WTC11 (cell line): ENCODE measurements around the gene SIGMAR1. TPM values are rescaled to one million over a fixed set of nuclear protein-coding genes. Genes with fewer than 3 reads are reported as not detected.
"Not testable (repeated sequence)": the region's sequence is repeated elsewhere in the genome, so short reads cannot be mapped to it uniquely, and the experiment has no call there.

Source experiments
- ATAC-seq: fragments of 200-7000 bp; cut with Tn5 transposase; 2 replicates; pipeline ENCODE4 v1.10.0; 2021; ENCODE audit warnings: mild to moderate bottlenecking, moderate library complexity
- CTCF ChIA-PET: fragments of 300-600 bp; sonication (Branson Sonifier 250); formaldehyde crosslinking; loops from one replicate; lab custom pipeline; 2021; ENCODE audit warnings: antibody characterized with exemption; lab: Charles Lee
- POLR2A ChIA-PET: fragments of 350-600 bp; sonication (Branson Sonifier 250); formaldehyde crosslinking; loops from one replicate; lab custom pipeline; 2021; ENCODE audit warnings: antibody characterized with exemption; lab: Charles Lee
- DNase-seq: peaks from one replicate; pipeline ENCODE4 v3.0.0; 2021; ENCODE audit warnings: low spot score
- H3K27ac Mint-ChIP-seq: 2 replicates; pipeline ENCODE4 v1.8.0; 2021; ENCODE audit warnings: mixed read lengths
- H3K27me3 Mint-ChIP-seq: 2 replicates; pipeline ENCODE4 v1.8.0; 2021; ENCODE audit warnings: low read depth, mild to moderate bottlenecking, moderate library complexity, mixed read lengths
- H3K36me3 Mint-ChIP-seq: 2 replicates; pipeline ENCODE4 v1.8.0; 2021; ENCODE audit warnings: mixed read lengths
- H3K4me1 Mint-ChIP-seq: 2 replicates; pipeline ENCODE4 v1.8.0; 2022; ENCODE audit warnings: mixed read lengths
- H3K4me3 Mint-ChIP-seq: 2 replicates; pipeline ENCODE4 v1.8.0; 2021; ENCODE audit warnings: mild to moderate bottlenecking, moderate library complexity, mixed read lengths
- H3K9me3 Mint-ChIP-seq: 2 replicates; pipeline ENCODE4 v1.8.0; 2021; ENCODE audit warnings: mixed read lengths
- CBFB ChIP-seq: sonication (generic); formaldehyde crosslinking; IDR thresholded peaks from 2 replicates; pipeline ENCODE4 v1.8.1; 2022; ENCODE audit warnings: mild to moderate bottlenecking, low read depth, missing genetic modification reagents
- CDX4 ChIP-seq: fragments of 250-450 bp; sonication (Bioruptor Pico); IDR thresholded peaks from 2 replicates; pipeline ENCODE4 v1.9.0; 2021; ENCODE audit warnings: moderate library complexity, mild to moderate bottlenecking, inconsistent platforms, borderline replicate concordance
- CREB1 ChIP-seq: sonication (generic); formaldehyde crosslinking; IDR thresholded peaks from 2 replicates; pipeline ENCODE4 v1.8.0; 2023; ENCODE audit warnings: mild to moderate bottlenecking, missing genetic modification reagents
- ELF4 ChIP-seq: sonication (generic); formaldehyde crosslinking; IDR thresholded peaks from 2 replicates; pipeline ENCODE4 v1.8.1; 2022; ENCODE audit warnings: low read depth, mild to moderate bottlenecking, moderate library complexity, missing genetic modification reagents
- ETV6 ChIP-seq: sonication (generic); formaldehyde crosslinking; IDR thresholded peaks from 2 replicates; pipeline ENCODE4 v1.8.1; 2022; ENCODE audit warnings: mild to moderate bottlenecking, missing genetic modification reagents
- GRHL2 ChIP-seq: fragments of 250-450 bp; sonication (Bioruptor Pico); IDR thresholded peaks from 2 replicates; pipeline ENCODE4 v1.8.0; 2022; ENCODE audit warnings: mild to moderate bottlenecking, moderate library complexity; ENCODE audit not compliant: insufficient replicate concordance, severe bottlenecking
- MXD4 ChIP-seq: fragments of 250-450 bp; sonication (Bioruptor Pico); IDR thresholded peaks from 2 replicates; pipeline ENCODE4 v1.8.0; 2021; ENCODE audit warnings: mild to moderate bottlenecking, moderate library complexity, borderline replicate concordance
- MYBL2 ChIP-seq: sonication (generic); formaldehyde crosslinking; IDR thresholded peaks from 2 replicates; pipeline ENCODE4 v1.8.1; 2023; ENCODE audit warnings: mild to moderate bottlenecking, moderate library complexity, missing genetic modification reagents
- NR2C2 ChIP-seq: sonication (generic); formaldehyde crosslinking; IDR thresholded peaks from 2 replicates; pipeline ENCODE4 v1.8.0; 2022; ENCODE audit warnings: mild to moderate bottlenecking, missing genetic modification reagents
- TEAD1 ChIP-seq: sonication (generic); formaldehyde crosslinking; IDR thresholded peaks from 2 replicates; pipeline ENCODE4 v1.8.0; 2022; ENCODE audit warnings: mild to moderate bottlenecking, missing genetic modification reagents
- ZNF396 ChIP-seq: fragments of 250-450 bp; sonication (Bioruptor Pico); IDR thresholded peaks from 2 replicates; pipeline ENCODE4 v1.8.0; 2021; ENCODE audit warnings: mild to moderate bottlenecking, moderate library complexity, borderline replicate concordance
- ZNF416 ChIP-seq: fragments of 250-450 bp; sonication (Bioruptor Pico); IDR thresholded peaks from 2 replicates; pipeline ENCODE4 v1.9.0; 2021; ENCODE audit warnings: mild to moderate bottlenecking, inconsistent platforms
- ZNF423 ChIP-seq: fragments of 250-450 bp; sonication (Bioruptor Pico); IDR thresholded peaks from 2 replicates; pipeline ENCODE4 v2.1.2; 2022; ENCODE audit warnings: mild to moderate bottlenecking, moderate library complexity
- ZSCAN18 ChIP-seq: fragments of 250-450 bp; sonication (Bioruptor Pico); IDR thresholded peaks from 2 replicates; pipeline ENCODE4 v2.1.2; 2022; ENCODE audit warnings: mild to moderate bottlenecking, moderate library complexity
- total RNA-seq: library from RNA; stranded (reverse); gene quantifications from 3 replicates; pipeline ENCODE4 v1.2.3, GENCODE V29; 2021
- TF ChIP-seq, protein P1 (sequence below): sonication (generic); formaldehyde crosslinking; IDR thresholded peaks from 2 replicates; pipeline ENCODE4 v1.8.0; 2023; ENCODE audit warnings: missing genetic modification reagents, mild to moderate bottlenecking, borderline replicate concordance
- TF ChIP-seq, protein P2 (sequence below): fragments of 250-450 bp; sonication (Bioruptor Pico); IDR thresholded peaks from 2 replicates; pipeline ENCODE4 v1.9.0; 2021; ENCODE audit warnings: mild to moderate bottlenecking, borderline replicate concordance
- TF ChIP-seq, protein P3 (sequence below): sonication (generic); formaldehyde crosslinking; IDR thresholded peaks from 2 replicates; pipeline ENCODE4 v1.8.1; 2023; ENCODE audit warnings: mild to moderate bottlenecking, missing genetic modification reagents, borderline replicate concordance

SIGMAR1 gene
- total RNA-seq, 1 experiment from 2014 or later: 108 TPM

DNA sequence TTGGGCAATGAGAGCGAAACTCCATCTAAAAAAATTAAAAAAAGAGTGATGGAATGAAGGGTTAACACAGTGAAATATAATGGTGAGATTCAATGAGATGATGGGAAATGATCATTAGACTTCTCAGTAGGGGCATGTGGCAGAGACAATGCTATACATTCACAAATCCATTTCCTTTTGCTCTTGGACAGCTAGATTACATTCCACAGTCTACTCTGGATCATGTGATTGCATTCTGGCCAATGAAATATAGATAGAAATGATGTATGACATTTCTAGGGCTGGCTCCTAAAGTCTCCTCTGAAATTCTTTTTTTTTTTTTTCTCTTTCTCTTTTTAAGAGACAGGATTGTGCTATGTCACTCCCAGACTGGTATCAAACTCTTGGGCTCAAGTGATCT lies 5.1 kb upstream of the SIGMAR1 start:
- ChIA-PET POLR2A (interaction anchor here (0.5 to 1.3 kb wide), 2 partner anchors 9 to 480 kb away, joined by 4 to 6 read pairs; no protein-coding TSS in a partner anchor), CTCF (interaction anchor here (0.6 to 3.2 kb wide), 4 partner anchors 9 to 59 kb away, joined by 3 to 19 read pairs (median 6); no protein-coding TSS in a partner anchor)
- H3K9me3 Mint-ChIP-seq: no peaks in the 10 kb centered on the region
- no peaks in the 10 kb centered on the region for H3K36me3 Mint-ChIP-seq
- H3K27ac Mint-ChIP-seq: no peak overlapping the region
- peaks cover 40% of the 10 kb centered on the region for H3K4me1 Mint-ChIP-seq
- ATAC-seq (no peak), DNase-seq (no peak)
- H3K27me3 Mint-ChIP-seq: no peaks in the 10 kb centered on the region
- H3K4me3 Mint-ChIP-seq: no peak overlapping the region
- TF ChIP-seq CREB1 (CRISPR knock-in tag): no peak
- TF ChIP-seq MXD4: no peak
- no peak for TF ChIP-seq ETV6 (CRISPR knock-in tag)
- TF ChIP-seq, protein P1, sequence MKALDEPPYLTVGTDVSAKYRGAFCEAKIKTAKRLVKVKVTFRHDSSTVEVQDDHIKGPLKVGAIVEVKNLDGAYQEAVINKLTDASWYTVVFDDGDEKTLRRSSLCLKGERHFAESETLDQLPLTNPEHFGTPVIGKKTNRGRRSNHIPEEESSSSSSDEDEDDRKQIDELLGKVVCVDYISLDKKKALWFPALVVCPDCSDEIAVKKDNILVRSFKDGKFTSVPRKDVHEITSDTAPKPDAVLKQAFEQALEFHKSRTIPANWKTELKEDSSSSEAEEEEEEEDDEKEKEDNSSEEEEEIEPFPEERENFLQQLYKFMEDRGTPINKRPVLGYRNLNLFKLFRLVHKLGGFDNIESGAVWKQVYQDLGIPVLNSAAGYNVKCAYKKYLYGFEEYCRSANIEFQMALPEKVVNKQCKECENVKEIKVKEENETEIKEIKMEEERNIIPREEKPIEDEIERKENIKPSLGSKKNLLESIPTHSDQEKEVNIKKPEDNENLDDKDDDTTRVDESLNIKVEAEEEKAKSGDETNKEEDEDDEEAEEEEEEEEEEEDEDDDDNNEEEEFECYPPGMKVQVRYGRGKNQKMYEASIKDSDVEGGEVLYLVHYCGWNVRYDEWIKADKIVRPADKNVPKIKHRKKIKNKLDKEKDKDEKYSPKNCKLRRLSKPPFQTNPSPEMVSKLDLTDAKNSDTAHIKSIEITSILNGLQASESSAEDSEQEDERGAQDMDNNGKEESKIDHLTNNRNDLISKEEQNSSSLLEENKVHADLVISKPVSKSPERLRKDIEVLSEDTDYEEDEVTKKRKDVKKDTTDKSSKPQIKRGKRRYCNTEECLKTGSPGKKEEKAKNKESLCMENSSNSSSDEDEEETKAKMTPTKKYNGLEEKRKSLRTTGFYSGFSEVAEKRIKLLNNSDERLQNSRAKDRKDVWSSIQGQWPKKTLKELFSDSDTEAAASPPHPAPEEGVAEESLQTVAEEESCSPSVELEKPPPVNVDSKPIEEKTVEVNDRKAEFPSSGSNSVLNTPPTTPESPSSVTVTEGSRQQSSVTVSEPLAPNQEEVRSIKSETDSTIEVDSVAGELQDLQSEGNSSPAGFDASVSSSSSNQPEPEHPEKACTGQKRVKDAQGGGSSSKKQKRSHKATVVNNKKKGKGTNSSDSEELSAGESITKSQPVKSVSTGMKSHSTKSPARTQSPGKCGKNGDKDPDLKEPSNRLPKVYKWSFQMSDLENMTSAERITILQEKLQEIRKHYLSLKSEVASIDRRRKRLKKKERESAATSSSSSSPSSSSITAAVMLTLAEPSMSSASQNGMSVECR (CRISPR knock-in tag): no peak
- no peak for TF ChIP-seq CDX4 (CRISPR knock-in tag)
- no peak for TF ChIP-seq GRHL2 (CRISPR knock-in tag)
- TF ChIP-seq ZNF423 (CRISPR knock-in tag): no peak
- TF ChIP-seq, protein P2, sequence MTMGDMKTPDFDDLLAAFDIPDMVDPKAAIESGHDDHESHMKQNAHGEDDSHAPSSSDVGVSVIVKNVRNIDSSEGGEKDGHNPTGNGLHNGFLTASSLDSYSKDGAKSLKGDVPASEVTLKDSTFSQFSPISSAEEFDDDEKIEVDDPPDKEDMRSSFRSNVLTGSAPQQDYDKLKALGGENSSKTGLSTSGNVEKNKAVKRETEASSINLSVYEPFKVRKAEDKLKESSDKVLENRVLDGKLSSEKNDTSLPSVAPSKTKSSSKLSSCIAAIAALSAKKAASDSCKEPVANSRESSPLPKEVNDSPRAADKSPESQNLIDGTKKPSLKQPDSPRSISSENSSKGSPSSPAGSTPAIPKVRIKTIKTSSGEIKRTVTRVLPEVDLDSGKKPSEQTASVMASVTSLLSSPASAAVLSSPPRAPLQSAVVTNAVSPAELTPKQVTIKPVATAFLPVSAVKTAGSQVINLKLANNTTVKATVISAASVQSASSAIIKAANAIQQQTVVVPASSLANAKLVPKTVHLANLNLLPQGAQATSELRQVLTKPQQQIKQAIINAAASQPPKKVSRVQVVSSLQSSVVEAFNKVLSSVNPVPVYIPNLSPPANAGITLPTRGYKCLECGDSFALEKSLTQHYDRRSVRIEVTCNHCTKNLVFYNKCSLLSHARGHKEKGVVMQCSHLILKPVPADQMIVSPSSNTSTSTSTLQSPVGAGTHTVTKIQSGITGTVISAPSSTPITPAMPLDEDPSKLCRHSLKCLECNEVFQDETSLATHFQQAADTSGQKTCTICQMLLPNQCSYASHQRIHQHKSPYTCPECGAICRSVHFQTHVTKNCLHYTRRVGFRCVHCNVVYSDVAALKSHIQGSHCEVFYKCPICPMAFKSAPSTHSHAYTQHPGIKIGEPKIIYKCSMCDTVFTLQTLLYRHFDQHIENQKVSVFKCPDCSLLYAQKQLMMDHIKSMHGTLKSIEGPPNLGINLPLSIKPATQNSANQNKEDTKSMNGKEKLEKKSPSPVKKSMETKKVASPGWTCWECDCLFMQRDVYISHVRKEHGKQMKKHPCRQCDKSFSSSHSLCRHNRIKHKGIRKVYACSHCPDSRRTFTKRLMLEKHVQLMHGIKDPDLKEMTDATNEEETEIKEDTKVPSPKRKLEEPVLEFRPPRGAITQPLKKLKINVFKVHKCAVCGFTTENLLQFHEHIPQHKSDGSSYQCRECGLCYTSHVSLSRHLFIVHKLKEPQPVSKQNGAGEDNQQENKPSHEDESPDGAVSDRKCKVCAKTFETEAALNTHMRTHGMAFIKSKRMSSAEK (CRISPR knock-in tag): no peak
- no peak for TF ChIP-seq ZNF396

- H3K27ac Mint-ChIP-seq, H3K9me3 Mint-ChIP-seq, H3K27me3 Mint-ChIP-seq, H3K36me3 Mint-ChIP-seq, DNase-seq, ATAC-seq, POLR2A ChIA-PET, H3K4me3 Mint-ChIP-seq: not testable (repeated sequence)
- H3K4me1 Mint-ChIP-seq: peaks cover 22% of the 10 kb centered on the region
- CTCF ChIA-PET: interaction anchor here (0.7 to 6.7 kb wide), 7 partner anchors 7 to 1551 kb away, joined by 3 to 94 read pairs (median 6); partner anchors contain the start of genes CCL19, CCL27, GALT and IL11RA
Observed at GRCh38 chr9:34639322-34639721, 1.7 kb upstream of the SIGMAR1 start.

DNA sequence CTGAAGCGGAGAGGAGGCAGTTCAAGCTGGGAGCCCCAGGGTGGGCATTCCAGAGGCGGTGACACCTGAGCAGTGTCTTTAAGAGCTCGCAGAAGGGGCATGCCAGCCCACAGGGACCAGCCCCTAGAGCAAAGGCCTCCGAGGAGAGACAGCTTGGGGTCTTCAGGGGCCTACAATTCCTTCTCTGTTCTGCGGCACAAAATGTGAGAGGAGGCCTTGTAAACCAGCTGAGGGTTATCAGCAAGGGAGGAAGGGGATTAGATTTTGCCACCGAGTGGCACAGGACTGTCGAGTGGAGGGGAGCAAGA lies 505 bp upstream of the SIGMAR1 start:
- peaks cover 7% of the 10 kb centered on the region for H3K27me3 Mint-ChIP-seq
- H3K4me1 Mint-ChIP-seq: peaks cover 22% of the 10 kb centered on the region
- DNase-seq (no peak), ATAC-seq (no peak)
- peak overlapping the region; percentile 83 for H3K4me3 Mint-ChIP-seq
- H3K36me3 Mint-ChIP-seq: peaks cover 4% of the 10 kb centered on the region
- CTCF ChIA-PET: interaction anchor here (0.7 to 6.7 kb wide), 18 partner anchors 8 to 234 kb away, joined by 3 to 94 read pairs (median 9); partner anchors contain the start of genes ARID3C, CCL27, CNTFR and DCTN3
- peak overlapping the region; percentile 3 for H3K27ac Mint-ChIP-seq
- TF ChIP-seq ELF4 (CRISPR knock-in tag) (no peak), ZSCAN18 (CRISPR knock-in tag) (no peak), CBFB (CRISPR knock-in tag) (no peak), CREB1 (CRISPR knock-in tag) (no peak), TEAD1 (CRISPR knock-in tag) (no peak), ZNF423 (CRISPR knock-in tag) (no peak), ZNF416 (CRISPR knock-in tag) (no peak), NR2C2 (CRISPR knock-in tag) (no peak), GRHL2 (CRISPR knock-in tag) (no peak), MYBL2 (CRISPR knock-in tag) (no peak)
- TF ChIP-seq, protein P3, sequence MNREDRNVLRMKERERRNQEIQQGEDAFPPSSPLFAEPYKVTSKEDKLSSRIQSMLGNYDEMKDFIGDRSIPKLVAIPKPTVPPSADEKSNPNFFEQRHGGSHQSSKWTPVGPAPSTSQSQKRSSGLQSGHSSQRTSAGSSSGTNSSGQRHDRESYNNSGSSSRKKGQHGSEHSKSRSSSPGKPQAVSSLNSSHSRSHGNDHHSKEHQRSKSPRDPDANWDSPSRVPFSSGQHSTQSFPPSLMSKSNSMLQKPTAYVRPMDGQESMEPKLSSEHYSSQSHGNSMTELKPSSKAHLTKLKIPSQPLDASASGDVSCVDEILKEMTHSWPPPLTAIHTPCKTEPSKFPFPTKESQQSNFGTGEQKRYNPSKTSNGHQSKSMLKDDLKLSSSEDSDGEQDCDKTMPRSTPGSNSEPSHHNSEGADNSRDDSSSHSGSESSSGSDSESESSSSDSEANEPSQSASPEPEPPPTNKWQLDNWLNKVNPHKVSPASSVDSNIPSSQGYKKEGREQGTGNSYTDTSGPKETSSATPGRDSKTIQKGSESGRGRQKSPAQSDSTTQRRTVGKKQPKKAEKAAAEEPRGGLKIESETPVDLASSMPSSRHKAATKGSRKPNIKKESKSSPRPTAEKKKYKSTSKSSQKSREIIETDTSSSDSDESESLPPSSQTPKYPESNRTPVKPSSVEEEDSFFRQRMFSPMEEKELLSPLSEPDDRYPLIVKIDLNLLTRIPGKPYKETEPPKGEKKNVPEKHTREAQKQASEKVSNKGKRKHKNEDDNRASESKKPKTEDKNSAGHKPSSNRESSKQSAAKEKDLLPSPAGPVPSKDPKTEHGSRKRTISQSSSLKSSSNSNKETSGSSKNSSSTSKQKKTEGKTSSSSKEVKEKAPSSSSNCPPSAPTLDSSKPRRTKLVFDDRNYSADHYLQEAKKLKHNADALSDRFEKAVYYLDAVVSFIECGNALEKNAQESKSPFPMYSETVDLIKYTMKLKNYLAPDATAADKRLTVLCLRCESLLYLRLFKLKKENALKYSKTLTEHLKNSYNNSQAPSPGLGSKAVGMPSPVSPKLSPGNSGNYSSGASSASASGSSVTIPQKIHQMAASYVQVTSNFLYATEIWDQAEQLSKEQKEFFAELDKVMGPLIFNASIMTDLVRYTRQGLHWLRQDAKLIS (CRISPR knock-in tag): no peak
- no peaks in the 10 kb centered on the region for H3K9me3 Mint-ChIP-seq
- POLR2A ChIA-PET: interaction anchor here (0.5 to 2.1 kb wide), 8 partner anchors 9 to 1058 kb away, joined by 3 to 25 read pairs (median 3); partner anchors contain the start of genes DCTN3, GALT and RPP25L
